B cell (primary cell): ENCODE data around the gene SMOC1. TPM values are rescaled to one million over a fixed set of nuclear protein-coding genes. Genes with fewer than 3 reads are reported as not detected.

Source experiments
- ATAC-seq: fragments of 200-7000 bp; cut with Tn5 transposase; one replicate; pipeline ENCODE4 v1.10.0; 2021; ENCODE audit warnings: low read depth, mild to moderate bottlenecking, moderate number of reproducible peaks, moderate library complexity
- CTCF ChIA-PET: fragments of 350-600 bp; sonication (Branson Sonifier 250); formaldehyde crosslinking; loops from one replicate; lab custom pipeline; 2021; ENCODE audit warnings: antibody characterized with exemption, inconsistent platforms; lab: Charles Lee
- POLR2A ChIA-PET: fragments of 350-600 bp; sonication (Branson Sonifier 250); formaldehyde crosslinking; loops from one replicate; lab custom pipeline; 2021; ENCODE audit warnings: antibody characterized with exemption; lab: Charles Lee
- DNase-seq: peaks from one replicate; pipeline ENCODE4 v3.0.0; 2013
- H2AFZ ChIP-seq: 2 replicates; pipeline ENCODE4 v1.6.1; 2012; ENCODE audit warnings: mild to moderate bottlenecking, low read depth, low read length; ENCODE audit not compliant: insufficient read depth, poor library complexity, severe bottlenecking
- H3K27ac ChIP-seq, 2 donors: 1 replicate in 1 of 2; 2 replicates in 1 of 2; pipeline ENCODE4 v1.5.1; 2012 to 2013; ENCODE audit warnings: low read length in 2 of 2, mild to moderate bottlenecking in 2 of 2, moderate library complexity in 1 of 2
- H3K27me3 ChIP-seq, 4 experiments: fragments of 200-600 bp in 1 of 4; sonication (generic) in 1 of 4; replicated peaks in 1 of 4; 1 replicate in 2 of 4; 2 replicates in 2 of 4; pipeline versions ENCODE4 v1.6.1 to v1.7.0; 2013 to 2016; ENCODE audit warnings: low read length in 3 of 4, mild to moderate bottlenecking in 2 of 4, mixed read lengths in 1 of 4, moderate library complexity in 1 of 4; ENCODE audit not compliant: insufficient read depth in 4 of 4, control insufficient read depth in 3 of 4; ENCODE audit errors: control extremely low read depth in 1 of 4
- H3K36me3 ChIP-seq, 2 experiments: replicated peaks in 1 of 2; 1 replicate in 1 of 2; 2 replicates in 1 of 2; pipeline versions ENCODE4 v1.6.1 to v1.7.1; 2013; ENCODE audit warnings: low read length in 1 of 2; ENCODE audit not compliant: insufficient read depth in 2 of 2, control insufficient read depth in 1 of 2; ENCODE audit errors: control extremely low read depth in 1 of 2, extremely low read depth in 1 of 2
- H3K4me1 ChIP-seq, 2 donors: fragments of 200-600 bp in 1 of 2; sonication (generic) in 1 of 2; 1 replicate in 1 of 2; 2 replicates in 1 of 2; pipeline versions ENCODE4 v1.5.1 to v1.6.1; 2013 to 2017; ENCODE audit warnings: low read length in 2 of 2; ENCODE audit not compliant: control insufficient read depth in 2 of 2, insufficient read depth in 2 of 2
- H3K4me2 ChIP-seq: replicated peaks from 2 replicates; pipeline ENCODE3; 2012; ENCODE audit warnings: mild to moderate bottlenecking, low read depth, low read length; ENCODE audit not compliant: poor library complexity, severe bottlenecking
- H3K4me3 ChIP-seq, 5 experiments: fragments of 200-600 bp in 1 of 5; sonication (generic) in 1 of 5; 1 replicate in 3 of 5; 2 replicates in 2 of 5; pipeline versions ENCODE4 v1.5.1 to v1.7.0; 2011 to 2016; ENCODE audit warnings: low read length in 4 of 5, mild to moderate bottlenecking in 4 of 5, low read depth in 2 of 5, control low read depth in 1 of 5, moderate library complexity in 1 of 5; ENCODE audit not compliant: insufficient read depth in 1 of 5; ENCODE audit errors: control extremely low read depth in 1 of 5, extremely low read depth in 1 of 5
- H3K79me2 ChIP-seq: fragments of 200-600 bp; sonication (generic); one replicate; pipeline ENCODE4 v1.6.0; 2016; ENCODE audit warnings: low read length; ENCODE audit not compliant: control insufficient read depth, insufficient read depth
- H3K9ac ChIP-seq: fragments of 200-600 bp; sonication (generic); 2 replicates; pipeline ENCODE4 v1.6.1; 2017; ENCODE audit warnings: mild to moderate bottlenecking, low read length, moderate library complexity
- H3K9me3 ChIP-seq, 3 donors: one replicate each; pipeline versions ENCODE4 v1.6.1 to v1.7.1; 2013; ENCODE audit warnings: low read length in 2 of 3; ENCODE audit not compliant: control insufficient read depth in 2 of 3, insufficient read depth in 1 of 3; ENCODE audit errors: control extremely low read depth in 1 of 3
- H4K20me1 ChIP-seq: 2 replicates; pipeline ENCODE4 v1.6.0; 2012; ENCODE audit warnings: mild to moderate bottlenecking, low read length; ENCODE audit not compliant: insufficient read depth, control insufficient read depth, poor library complexity, severe bottlenecking
- H3K27ac Mint-ChIP-seq: one replicate; pipeline ENCODE4 v1.8.0; 2021; ENCODE audit warnings: mixed read lengths
- H3K27me3 Mint-ChIP-seq: one replicate; pipeline ENCODE4 v1.8.0; 2021; ENCODE audit warnings: mixed read lengths
- H3K4me1 Mint-ChIP-seq: one replicate; pipeline ENCODE4 v1.8.0; 2021; ENCODE audit warnings: mixed read lengths
- H3K4me3 Mint-ChIP-seq: one replicate; pipeline ENCODE4 v1.8.0; 2021; ENCODE audit warnings: mixed read lengths
- H3K9me3 Mint-ChIP-seq: one replicate; pipeline ENCODE4 v1.8.0; 2022; ENCODE audit warnings: mixed read lengths; ENCODE audit not compliant: insufficient read depth
- EZH2 ChIP-seq: IDR thresholded peaks from 2 replicates; pipeline ENCODE4 v1.6.1; 2012; ENCODE audit warnings: borderline replicate concordance, low read depth, mild to moderate bottlenecking, moderate library complexity, low read length; ENCODE audit not compliant: insufficient read depth, poor library complexity, severe bottlenecking
- WGBS: methylation state at CpG from one replicate; pipeline ENCODE4 v1.1.5; 2013; ENCODE audit warnings: missing lambda C conversion rate; ENCODE audit not compliant: insufficient coverage; 5-methylcytosine and 5-hydroxymethylcytosine counted together
- intact Hi-C: fragments of 100-400 bp; cut with micrococcal nuclease; formaldehyde crosslinking; loops from one replicate; pipeline ENCODE4 v1.10.0; 2022
- polyA plus RNA-seq: library from polyadenylated mRNA; depleted of rRNA; stranded (reverse); fragments of >200 nt; gene quantifications from 2 replicates; pipeline ENCODE4 v1.2.3, GENCODE V29; 2012
- total RNA-seq, 2 donors: library from RNA; stranded (reverse); fragments of 120-200 nt in 1 of 2; gene quantifications; 1 replicate in 1 of 2; 2 replicates in 1 of 2; pipeline versions ENCODE4 v1.2.3 to v1.2.4, GENCODE V29; 2013 to 2022
- TF ChIP-seq, protein P1 (sequence below): fragments of 200-600 bp; IDR thresholded peaks from one replicate; pipeline ENCODE4 v1.8.0; 2022; ENCODE audit warnings: antibody characterized with exemption, mild to moderate bottlenecking

The SMOC1 gene
- total and polyA plus RNA-seq, 2 donors (not counting 1 experiment from before 2014, with no cell fraction given): 0.04 to 0.84 TPM

DNA sequence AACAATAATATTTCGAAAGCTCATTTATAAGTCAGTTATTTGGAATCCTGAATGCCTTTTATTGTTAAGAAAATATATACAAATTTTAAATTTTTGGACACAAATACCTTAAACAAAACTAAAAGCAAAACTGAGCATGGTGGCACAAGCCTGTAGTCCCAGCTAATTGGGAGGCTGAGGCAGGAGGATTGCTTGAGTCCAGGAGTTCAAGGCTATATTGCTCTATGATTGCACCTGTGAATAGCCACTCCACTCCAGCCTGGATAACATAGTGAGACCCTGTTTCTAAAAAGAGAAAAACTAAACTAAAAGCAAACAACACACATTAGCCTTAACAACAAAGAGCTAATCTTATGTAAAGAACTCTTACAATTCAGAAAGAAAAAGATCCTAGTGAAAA is 78.8 kb downstream of the SMOC1 start:
- Histone ChIP-seq H3K4me2 (no peak overlapping the region), H3K4me3 (no peak overlapping the region), H3K36me3 (no peaks in the 10 kb centered on the region), H3K4me1 (no peaks in the 10 kb centered on the region), H3K9ac (no peak overlapping the region), H3K79me2 (no peaks in the 10 kb centered on the region), H3K9me3 (no peaks in the 10 kb centered on the region), H3K27ac (no peak overlapping the region), H2AFZ (no peak overlapping the region), H4K20me1 (no peaks in the 10 kb centered on the region), H3K27me3 (peaks cover 0 to 9% (median 2%) of the 10 kb centered on the region in 4 experiments)
- CTCF ChIA-PET: no interaction called here
- no peaks in the 10 kb centered on the region for H3K4me1 Mint-ChIP-seq
- H3K4me3 Mint-ChIP-seq: no peak overlapping the region
- no peaks in the 10 kb centered on the region for H3K9me3 Mint-ChIP-seq
- ATAC-seq: no peak
- intact Hi-C loops: no loop called here
- WGBS: no CpG with 5 or more reads among the region's 1 CpG
- no peak for DNase-seq
- POLR2A ChIA-PET: no interaction called here
- TF ChIP-seq, protein P1, sequence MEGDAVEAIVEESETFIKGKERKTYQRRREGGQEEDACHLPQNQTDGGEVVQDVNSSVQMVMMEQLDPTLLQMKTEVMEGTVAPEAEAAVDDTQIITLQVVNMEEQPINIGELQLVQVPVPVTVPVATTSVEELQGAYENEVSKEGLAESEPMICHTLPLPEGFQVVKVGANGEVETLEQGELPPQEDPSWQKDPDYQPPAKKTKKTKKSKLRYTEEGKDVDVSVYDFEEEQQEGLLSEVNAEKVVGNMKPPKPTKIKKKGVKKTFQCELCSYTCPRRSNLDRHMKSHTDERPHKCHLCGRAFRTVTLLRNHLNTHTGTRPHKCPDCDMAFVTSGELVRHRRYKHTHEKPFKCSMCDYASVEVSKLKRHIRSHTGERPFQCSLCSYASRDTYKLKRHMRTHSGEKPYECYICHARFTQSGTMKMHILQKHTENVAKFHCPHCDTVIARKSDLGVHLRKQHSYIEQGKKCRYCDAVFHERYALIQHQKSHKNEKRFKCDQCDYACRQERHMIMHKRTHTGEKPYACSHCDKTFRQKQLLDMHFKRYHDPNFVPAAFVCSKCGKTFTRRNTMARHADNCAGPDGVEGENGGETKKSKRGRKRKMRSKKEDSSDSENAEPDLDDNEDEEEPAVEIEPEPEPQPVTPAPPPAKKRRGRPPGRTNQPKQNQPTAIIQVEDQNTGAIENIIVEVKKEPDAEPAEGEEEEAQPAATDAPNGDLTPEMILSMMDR: no peak
- no peak for TF ChIP-seq EZH2
- H3K27me3 Mint-ChIP-seq: peaks cover 27% of the 10 kb centered on the region
- no peak overlapping the region for H3K27ac Mint-ChIP-seq

DNA sequence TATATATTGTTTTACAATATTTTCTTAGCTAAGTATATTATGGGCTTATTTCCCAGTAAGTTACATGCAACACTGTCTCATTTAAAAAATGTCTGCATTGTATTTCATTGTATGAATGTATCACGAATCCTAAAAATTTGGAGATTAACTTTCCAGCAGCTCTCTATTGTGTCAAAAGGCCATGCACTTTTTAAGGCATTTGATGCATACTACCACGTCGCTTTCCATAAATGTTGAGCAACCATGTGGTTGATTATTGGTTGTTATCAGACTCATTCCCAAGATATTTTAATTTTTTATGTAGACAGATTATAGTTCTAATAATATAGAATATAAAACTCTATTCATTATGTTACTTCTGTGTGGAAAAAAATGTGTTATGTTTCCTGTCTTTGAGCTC is 79.9 kb downstream of the SMOC1 start:
- WGBS: no CpG with 5 or more reads among the region's 3 CpGs
- no peaks in the 10 kb centered on the region for H3K4me1 ChIP-seq
- POLR2A ChIA-PET: no interaction called here
- no peak overlapping the region for H3K27ac Mint-ChIP-seq
- peaks cover 30% of the 10 kb centered on the region for H3K27me3 Mint-ChIP-seq
- intact Hi-C loops: no loop called here
- no peaks in the 10 kb centered on the region for H3K9me3 Mint-ChIP-seq
- H3K4me2 ChIP-seq: no peak overlapping the region
- H3K4me1 Mint-ChIP-seq: no peaks in the 10 kb centered on the region
- DNase-seq: no peak
- H3K79me2 ChIP-seq: no peaks in the 10 kb centered on the region
- no peak overlapping the region for H2AFZ ChIP-seq
- no peak overlapping the region for H3K4me3 ChIP-seq
- no peak for ATAC-seq
- CTCF ChIA-PET: no interaction called here
- no peak overlapping the region for H3K9ac ChIP-seq
- no peaks in the 10 kb centered on the region for H4K20me1 ChIP-seq
- no peaks in the 10 kb centered on the region for H3K36me3 ChIP-seq
- no peak overlapping the region for H3K4me3 Mint-ChIP-seq
- TF ChIP-seq, protein P1: no peak
- TF ChIP-seq EZH2: no peak
- no peaks in the 10 kb centered on the region for H3K9me3 ChIP-seq
- H3K27me3 ChIP-seq: peaks cover 0 to 6% (median 2%) of the 10 kb centered on the region in 4 experiments
- no peak overlapping the region for H3K27ac ChIP-seq
